Measurements from ENCODE around the gene PON2. TPM values are rescaled to one million over a fixed set of nuclear protein-coding genes. Genes with fewer than 3 reads are reported as not detected.

Gene PON2
- total and polyA plus RNA-seq, 2 experiments from 2014 or later, result 76.9 to 94.2 TPM

DNA sequence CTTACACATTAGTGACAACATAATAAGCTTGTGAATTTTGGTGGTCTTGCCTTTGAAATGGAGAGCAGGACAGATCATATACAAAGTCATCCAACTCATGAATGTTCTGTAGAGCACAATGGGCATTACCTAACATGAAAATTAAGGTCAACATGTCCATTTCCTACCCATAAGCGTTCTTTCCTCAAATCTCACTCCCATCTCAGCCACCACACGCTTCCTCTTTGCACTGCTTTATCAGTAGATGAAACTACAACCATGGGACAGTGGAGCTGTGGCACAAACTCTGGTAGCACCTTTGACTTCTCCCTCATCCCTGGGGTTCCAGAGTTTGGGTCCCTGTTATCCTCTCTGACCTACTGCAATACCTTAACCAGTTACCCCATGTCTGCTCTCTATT lies 2.2 kb downstream of the PON2 start:
- no peaks in the 10 kb centered on the region for H3K36me3 ChIP-seq
- TF ChIP-seq, protein P1, sequence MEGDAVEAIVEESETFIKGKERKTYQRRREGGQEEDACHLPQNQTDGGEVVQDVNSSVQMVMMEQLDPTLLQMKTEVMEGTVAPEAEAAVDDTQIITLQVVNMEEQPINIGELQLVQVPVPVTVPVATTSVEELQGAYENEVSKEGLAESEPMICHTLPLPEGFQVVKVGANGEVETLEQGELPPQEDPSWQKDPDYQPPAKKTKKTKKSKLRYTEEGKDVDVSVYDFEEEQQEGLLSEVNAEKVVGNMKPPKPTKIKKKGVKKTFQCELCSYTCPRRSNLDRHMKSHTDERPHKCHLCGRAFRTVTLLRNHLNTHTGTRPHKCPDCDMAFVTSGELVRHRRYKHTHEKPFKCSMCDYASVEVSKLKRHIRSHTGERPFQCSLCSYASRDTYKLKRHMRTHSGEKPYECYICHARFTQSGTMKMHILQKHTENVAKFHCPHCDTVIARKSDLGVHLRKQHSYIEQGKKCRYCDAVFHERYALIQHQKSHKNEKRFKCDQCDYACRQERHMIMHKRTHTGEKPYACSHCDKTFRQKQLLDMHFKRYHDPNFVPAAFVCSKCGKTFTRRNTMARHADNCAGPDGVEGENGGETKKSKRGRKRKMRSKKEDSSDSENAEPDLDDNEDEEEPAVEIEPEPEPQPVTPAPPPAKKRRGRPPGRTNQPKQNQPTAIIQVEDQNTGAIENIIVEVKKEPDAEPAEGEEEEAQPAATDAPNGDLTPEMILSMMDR (IDR thresholded peaks at IDR 0.05; ENCODE audit: low read depth, low read length), result no peak
- DNase-seq (ENCODE audit: low read depth in 1 of 2, low spot score in 1 of 2), result no peak
- H3K4me3 ChIP-seq, result no peak overlapping the region
- no peaks in the 10 kb centered on the region for H3K4me1 ChIP-seq (ENCODE audit: low read depth)
- H3K27me3 ChIP-seq, result no peaks in the 10 kb centered on the region
- no peaks in the 10 kb centered on the region for H3K9me3 ChIP-seq (ENCODE audit: low read depth)
- H3K27ac ChIP-seq, result no peak overlapping the region

GRCh38 chr7:95430864-95431263 lies 4.0 kb downstream of the PON2 start:
- peak in 1 of 2 donors; percentile 35 for DNase-seq (ENCODE audit: low read depth in 1 of 2, low spot score in 1 of 2)
- Histone ChIP-seq H3K4me1 (ENCODE audit: low read depth) (no peaks in the 10 kb centered on the region), H3K4me3 (no peak overlapping the region), H3K36me3 (no peaks in the 10 kb centered on the region), H3K27ac (no peak overlapping the region), H3K9me3 (ENCODE audit: low read depth) (no peaks in the 10 kb centered on the region), H3K27me3 (no peaks in the 10 kb centered on the region)
- TF ChIP-seq, protein P1 (IDR thresholded peaks at IDR 0.05; ENCODE audit: low read depth, low read length), result no peak

DNA sequence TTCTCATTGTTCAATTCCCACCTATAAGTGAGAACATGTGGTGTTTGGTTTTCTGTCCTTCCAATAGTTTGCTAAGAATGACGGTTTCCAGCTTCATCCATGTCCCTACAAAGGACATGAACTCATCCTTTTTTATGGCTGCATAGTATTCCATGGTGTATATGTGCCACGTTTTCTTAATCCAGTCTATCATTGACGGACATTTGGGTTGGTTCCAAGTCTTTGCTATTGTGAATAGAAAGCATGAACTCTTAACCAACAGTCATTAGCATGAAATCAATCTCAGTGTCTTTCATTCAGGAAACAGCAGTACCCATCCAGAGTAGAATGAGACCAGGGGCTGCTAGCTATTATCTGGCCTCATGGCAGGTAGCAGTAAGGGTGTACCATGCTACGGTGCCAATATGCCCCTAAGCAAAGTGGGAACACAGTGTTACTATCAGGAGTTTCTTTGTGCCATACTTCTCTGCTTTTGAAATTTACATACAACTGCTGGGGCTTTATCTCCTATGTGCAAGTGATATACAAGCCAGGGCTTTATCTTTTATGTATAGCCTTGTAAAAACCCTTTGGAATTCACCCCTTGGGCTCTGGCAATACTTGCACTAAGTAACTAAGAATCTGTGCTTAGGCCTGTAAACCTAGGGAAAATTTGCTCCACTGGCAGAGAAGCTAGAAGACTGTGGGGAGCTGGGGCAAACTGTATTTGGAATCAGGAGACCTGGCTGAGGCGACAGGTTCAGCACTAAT lies 5.4 kb downstream of the PON2 start:
- TF ChIP-seq, protein P1 (IDR thresholded peaks at IDR 0.05; ENCODE audit: low read depth, low read length), result no peak
- no peak overlapping the region for H3K27ac ChIP-seq
- H3K9me3 ChIP-seq (ENCODE audit: low read depth), result no peaks in the 10 kb centered on the region
- H3K27me3 ChIP-seq, result no peaks in the 10 kb centered on the region
- no peaks in the 10 kb centered on the region for H3K36me3 ChIP-seq
- no peak for DNase-seq (ENCODE audit: low read depth in 1 of 2, low spot score in 1 of 2)
- H3K4me3 ChIP-seq, result no peak overlapping the region
- H3K4me1 ChIP-seq (ENCODE audit: low read depth), result no peaks in the 10 kb centered on the region

GRCh38 chr7:95427914-95428516 lies 6.8 kb downstream of the PON2 start:
- TF ChIP-seq, protein P1 (IDR thresholded peaks at IDR 0.05; ENCODE audit: low read depth, low read length), result no peak

DNA sequence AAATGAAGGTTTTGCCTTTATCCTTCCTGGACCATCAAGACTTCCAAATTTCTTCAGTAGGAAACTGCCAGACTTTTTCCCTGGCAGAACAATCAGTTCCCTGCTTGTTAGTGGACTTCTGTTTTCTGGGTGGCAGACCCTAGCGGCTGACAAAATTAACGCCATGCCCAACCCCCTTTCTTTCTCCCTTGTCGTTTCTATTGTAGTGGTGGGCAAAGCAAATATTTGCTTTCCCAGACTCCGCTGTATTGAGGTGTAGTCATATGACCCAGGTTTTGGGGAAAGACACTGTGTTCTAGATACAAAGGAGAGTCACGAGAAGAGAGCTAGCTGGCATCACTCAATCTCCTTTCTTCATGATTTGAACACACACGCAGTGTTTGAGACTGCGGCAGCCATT lies 7.7 kb downstream of the PON2 start:
- Histone ChIP-seq H3K36me3 (no peaks in the 10 kb centered on the region), H3K4me1 (ENCODE audit: low read depth) (peaks cover 8% of the 10 kb centered on the region), H3K27me3 (no peaks in the 10 kb centered on the region), H3K4me3 (no peak overlapping the region), H3K9me3 (ENCODE audit: low read depth) (no peaks in the 10 kb centered on the region), H3K27ac (no peak overlapping the region)
- no peak for DNase-seq (ENCODE audit: low read depth in 1 of 2, low spot score in 1 of 2)
- TF ChIP-seq, protein P1 (IDR thresholded peaks at IDR 0.05; ENCODE audit: low read depth, low read length), result no peak

More at GRCh38 chr7:95427914-95428516, 6.8 kb downstream of the PON2 start:
- H3K4me1 ChIP-seq (ENCODE audit: low read depth), result no peaks in the 10 kb centered on the region
- no peak overlapping the region for H3K27ac ChIP-seq
- H3K27me3 ChIP-seq, result no peaks in the 10 kb centered on the region
- DNase-seq (ENCODE audit: low read depth in 1 of 2, low spot score in 1 of 2), result no peak
- H3K36me3 ChIP-seq, result no peaks in the 10 kb centered on the region
- H3K9me3 ChIP-seq (ENCODE audit: low read depth), result no peaks in the 10 kb centered on the region
- H3K4me3 ChIP-seq, result no peak overlapping the region

Measured in cardiac muscle cell (in vitro differentiated cells and primary cell).